Osteoblast (primary cell): ENCODE measurements around the gene HSPA4. TPM values are rescaled to one million over a fixed set of nuclear protein-coding genes. Genes with fewer than 3 reads are reported as not detected.
"Not testable (repeated sequence)": the region's sequence is repeated elsewhere in the genome, so short reads cannot be mapped to it uniquely, and the experiment has no call there.

Experiments
- DNase-seq: peaks from one replicate; pipeline ENCODE4 v3.0.0; 2011; ENCODE audit warnings: low spot score, mixed read lengths; ENCODE audit not compliant: insufficient read length; ENCODE audit errors: missing footprints
- H2AFZ ChIP-seq: 2 replicates; pipeline ENCODE4 v1.6.0; 2011; ENCODE audit warnings: mild to moderate bottlenecking, low read length
- H3K27ac ChIP-seq: 2 replicates; pipeline ENCODE4 v1.5.1; 2011; ENCODE audit warnings: mild to moderate bottlenecking, low read depth, low read length, moderate library complexity
- H3K27me3 ChIP-seq: 2 replicates; pipeline ENCODE4 v1.6.0; 2012; ENCODE audit warnings: mild to moderate bottlenecking, control low read depth, inconsistent platforms, low read length, moderate library complexity; ENCODE audit not compliant: insufficient read depth
- H3K36me3 ChIP-seq: 2 replicates; pipeline ENCODE4 v1.5.1; 2011; ENCODE audit warnings: mild to moderate bottlenecking, low read length, control low read depth, moderate library complexity; ENCODE audit not compliant: insufficient read depth
- H3K4me1 ChIP-seq: 2 replicates; pipeline ENCODE4 v1.5.1; 2011; ENCODE audit warnings: mild to moderate bottlenecking, low read length, control low read depth, moderate library complexity; ENCODE audit not compliant: insufficient read depth
- H3K4me2 ChIP-seq: 2 replicates; pipeline ENCODE4 v1.6.0; 2011; ENCODE audit warnings: mild to moderate bottlenecking, low read length; ENCODE audit not compliant: insufficient read depth
- H3K4me3 ChIP-seq: fragments of 200-600 bp; sonication (generic); 3 replicates; pipeline ENCODE4 v1.5.1; 2012; ENCODE audit warnings: mild to moderate bottlenecking, low read length, inconsistent platforms; ENCODE audit not compliant: insufficient read depth
- H3K79me2 ChIP-seq: 2 replicates; pipeline ENCODE4 v1.6.0; 2012; ENCODE audit warnings: mild to moderate bottlenecking, low read length, control low read depth, inconsistent platforms; ENCODE audit not compliant: insufficient read depth
- H3K9me3 ChIP-seq: 2 replicates; pipeline ENCODE4 v1.5.1; 2011; ENCODE audit warnings: low read depth, low read length, control low read depth
- H4K20me1 ChIP-seq: 2 replicates; pipeline ENCODE4 v1.6.0; 2012; ENCODE audit warnings: mild to moderate bottlenecking, low read length, control low read depth; ENCODE audit not compliant: insufficient read depth
- CTCF ChIP-seq: IDR thresholded peaks from 2 replicates; pipeline ENCODE4 v1.5.1; 2011; ENCODE audit warnings: mild to moderate bottlenecking, low read depth, low read length, moderate library complexity; ENCODE audit errors: extremely low read depth
- total RNA-seq: library from RNA; depleted of rRNA; stranded (reverse); fragments of >200 nt; gene quantifications from 2 replicates; pipeline ENCODE4 v1.2.3, GENCODE V29; 2012

HSPA4 gene
- total RNA-seq, 1 donor, result 135 TPM

GRCh38 chr5:133083901-133084300 lies 32.1 kb downstream of the HSPA4 start:
- Histone ChIP-seq H3K27me3 (no peaks in the 10 kb centered on the region), H3K36me3 (peaks cover 32% of the 10 kb centered on the region), H3K4me3 (no peak overlapping the region), H2AFZ (no peak overlapping the region), H3K9me3 (no peaks in the 10 kb centered on the region), H4K20me1 (peaks cover 27% of the 10 kb centered on the region), H3K27ac (no peak overlapping the region), H3K4me2 (no peak overlapping the region), H3K79me2 (peaks cover 78% of the 10 kb centered on the region), H3K4me1 (no peaks in the 10 kb centered on the region)
- no peak for DNase-seq
- no peak for TF ChIP-seq CTCF

- DNase-seq, H3K9me3 ChIP-seq, H3K27ac ChIP-seq, H2AFZ ChIP-seq, H3K4me3 ChIP-seq, H3K4me1 ChIP-seq, H3K27me3 ChIP-seq, H3K4me2 ChIP-seq: not testable (repeated sequence)
- H4K20me1 ChIP-seq, result peaks cover 23% of the 10 kb centered on the region
- peaks cover 66% of the 10 kb centered on the region for H3K79me2 ChIP-seq
- peaks cover 40% of the 10 kb centered on the region for H3K36me3 ChIP-seq
Observed at GRCh38 chr5:133085171-133085570, 33.4 kb downstream of the HSPA4 start.

- Histone ChIP-seq H3K27ac (no peak overlapping the region), H3K79me2 (peaks cover 55% of the 10 kb centered on the region), H3K36me3 (peaks cover 41% of the 10 kb centered on the region), H3K4me1 (no peaks in the 10 kb centered on the region), H4K20me1 (peaks cover 19% of the 10 kb centered on the region), H3K4me2 (no peak overlapping the region), H3K9me3 (no peaks in the 10 kb centered on the region), H3K4me3 (no peak overlapping the region), H2AFZ (no peak overlapping the region), H3K27me3 (no peaks in the 10 kb centered on the region)
- no peak for DNase-seq
- no peak for TF ChIP-seq CTCF
Observed at GRCh38 chr5:133086366-133086875, 34.6 kb downstream of the HSPA4 start.

- Histone ChIP-seq H3K27me3 (no peaks in the 10 kb centered on the region), H3K4me3 (no peak overlapping the region), H3K79me2 (peaks cover 43% of the 10 kb centered on the region), H3K9me3 (no peaks in the 10 kb centered on the region), H3K36me3 (peaks cover 51% of the 10 kb centered on the region), H3K27ac (no peak overlapping the region), H3K4me1 (no peaks in the 10 kb centered on the region), H2AFZ (no peak overlapping the region), H3K4me2 (no peak overlapping the region), H4K20me1 (peaks cover 18% of the 10 kb centered on the region)
- no peak for DNase-seq
- TF ChIP-seq CTCF, result no peak
Observed at GRCh38 chr5:133088064-133088463, 36.3 kb downstream of the HSPA4 start.
